GM10248 (cell line): Measurements from ENCODE around the gene ACO1.

Experiments used
- CTCF ChIA-PET: fragments of 300-600 bp; sonication (Branson Sonifier 250); formaldehyde crosslinking; extraction: SDS; loops from one replicate; lab custom pipeline; 2021; ENCODE audit warnings: antibody characterized with exemption; lab: Yijun Ruan, JAX
- POLR2A ChIA-PET: fragments of 350-650 bp; sonication (Branson Sonifier 250); formaldehyde crosslinking; extraction: SDS; loops from one replicate; lab custom pipeline; 2020; ENCODE audit warnings: antibody characterized with exemption; lab: Yijun Ruan, JAX
- DNase-seq: peaks from one replicate; pipeline ENCODE4 v3.0.0; 2012; ENCODE audit errors: extremely low spot score
- TF ChIP-seq, protein P1 (sequence below): IDR thresholded peaks from 2 replicates; pipeline ENCODE4 v1.5.1; 2012; ENCODE audit warnings: mild to moderate bottlenecking, low read depth; ENCODE audit errors: extremely low read depth, missing control alignments, control extremely low read depth

Gene ACO1

DNA sequence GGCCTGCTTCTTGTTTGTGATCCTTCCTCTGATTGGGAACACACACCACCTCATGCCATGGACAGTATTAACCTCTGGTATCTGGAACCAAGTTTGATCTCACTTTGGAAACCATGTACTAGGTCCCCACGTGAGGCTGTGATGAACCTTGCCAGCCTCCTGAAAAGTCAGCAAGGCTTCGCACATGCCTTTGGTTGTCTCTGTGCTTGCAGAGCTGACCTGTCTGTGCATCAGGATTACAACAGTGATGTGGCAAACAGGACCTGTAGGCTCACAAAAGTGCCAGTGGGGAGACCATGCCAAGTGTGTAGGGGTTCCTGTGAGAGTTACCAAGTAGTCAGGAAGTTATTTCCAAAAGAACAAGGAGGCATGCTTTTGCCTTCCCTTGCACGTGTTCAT is 1.4 kb downstream of the ACO1 start:
- no peak for DNase-seq
- POLR2A ChIA-PET = no interaction called here
- TF ChIP-seq, protein P1, sequence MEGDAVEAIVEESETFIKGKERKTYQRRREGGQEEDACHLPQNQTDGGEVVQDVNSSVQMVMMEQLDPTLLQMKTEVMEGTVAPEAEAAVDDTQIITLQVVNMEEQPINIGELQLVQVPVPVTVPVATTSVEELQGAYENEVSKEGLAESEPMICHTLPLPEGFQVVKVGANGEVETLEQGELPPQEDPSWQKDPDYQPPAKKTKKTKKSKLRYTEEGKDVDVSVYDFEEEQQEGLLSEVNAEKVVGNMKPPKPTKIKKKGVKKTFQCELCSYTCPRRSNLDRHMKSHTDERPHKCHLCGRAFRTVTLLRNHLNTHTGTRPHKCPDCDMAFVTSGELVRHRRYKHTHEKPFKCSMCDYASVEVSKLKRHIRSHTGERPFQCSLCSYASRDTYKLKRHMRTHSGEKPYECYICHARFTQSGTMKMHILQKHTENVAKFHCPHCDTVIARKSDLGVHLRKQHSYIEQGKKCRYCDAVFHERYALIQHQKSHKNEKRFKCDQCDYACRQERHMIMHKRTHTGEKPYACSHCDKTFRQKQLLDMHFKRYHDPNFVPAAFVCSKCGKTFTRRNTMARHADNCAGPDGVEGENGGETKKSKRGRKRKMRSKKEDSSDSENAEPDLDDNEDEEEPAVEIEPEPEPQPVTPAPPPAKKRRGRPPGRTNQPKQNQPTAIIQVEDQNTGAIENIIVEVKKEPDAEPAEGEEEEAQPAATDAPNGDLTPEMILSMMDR = no peak
- CTCF ChIA-PET = interaction anchor here (1.0 to 7.1 kb wide), 5 partner anchors 11 to 193 kb away, joined by 3 to 114 read pairs (median 37); partner anchors contain the start of gene NDUFB6

DNA sequence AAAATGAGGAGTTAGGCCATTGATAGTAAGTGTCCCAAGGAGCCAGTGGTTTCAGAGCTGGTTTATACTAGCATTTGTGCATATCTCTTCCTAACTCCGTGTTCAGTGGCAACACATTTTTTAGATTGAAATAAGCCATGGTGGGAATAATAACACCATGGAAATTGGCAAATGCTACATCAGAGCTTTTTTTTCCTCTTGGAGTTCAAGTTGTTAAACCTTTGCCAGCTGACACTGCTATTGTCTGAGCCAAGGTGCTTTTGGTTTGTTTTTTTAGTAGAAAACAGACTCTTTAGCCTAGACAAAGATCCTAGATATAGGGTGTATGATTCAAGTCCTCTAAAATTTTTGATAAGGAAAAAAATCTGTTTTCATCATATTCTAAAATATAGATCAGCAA is 2.8 kb downstream of the ACO1 start:
- TF ChIP-seq, protein P1 = no peak
- POLR2A ChIA-PET = no interaction called here
- CTCF ChIA-PET = interaction anchor here (6.4 to 7.1 kb wide), 3 partner anchors 8 to 192 kb away, joined by 37 to 114 read pairs (median 48); no protein-coding TSS in a partner anchor
- DNase-seq = no peak

DNA sequence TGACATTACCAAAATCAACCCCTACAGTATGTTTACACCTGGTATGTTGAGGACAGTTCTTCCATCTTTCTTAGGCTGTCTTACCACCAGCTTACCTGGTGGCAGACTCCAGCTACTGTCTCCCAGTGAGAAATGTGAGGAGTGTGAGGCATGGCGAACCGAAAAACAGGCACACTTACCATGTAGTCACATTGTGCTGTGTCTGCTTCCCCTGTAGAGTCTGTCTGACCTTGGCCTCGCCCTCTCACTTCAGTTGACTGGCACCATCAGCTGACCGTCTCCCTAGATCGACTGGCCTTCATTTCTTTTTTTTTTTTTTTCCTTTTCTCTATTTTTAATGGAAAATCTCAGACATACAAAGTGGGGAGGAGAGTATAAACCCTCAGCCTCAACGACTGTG is 4.9 kb downstream of the ACO1 start:
- ChIA-PET CTCF (interaction anchor here (1.0 to 6.8 kb wide), 7 partner anchors 7 to 190 kb away, joined by 3 to 48 read pairs (median 5); no protein-coding TSS in a partner anchor), POLR2A (no interaction called here)
- TF ChIP-seq, protein P1 = no peak
- DNase-seq = no peak

DNA sequence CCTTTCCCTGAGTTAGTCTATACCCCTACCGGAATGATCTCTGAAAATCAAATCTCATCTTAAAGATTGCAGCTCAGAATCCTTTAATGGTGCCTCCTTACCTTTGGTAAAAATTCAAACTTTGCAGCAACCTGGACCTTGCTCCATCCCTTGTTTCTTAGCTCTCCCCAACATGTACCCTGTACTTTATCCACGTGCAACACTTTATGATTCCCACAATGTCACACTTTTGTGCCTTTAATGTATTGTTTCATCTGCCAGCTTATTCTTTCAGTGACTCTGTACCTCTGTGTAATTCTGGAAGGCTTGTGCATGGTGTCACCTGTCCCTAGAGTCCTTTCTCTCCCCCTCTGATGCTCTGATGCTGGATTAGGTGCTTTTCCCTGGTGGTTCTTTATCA is 9.5 kb downstream of the ACO1 start:
- ChIA-PET POLR2A (no interaction called here), CTCF (interaction anchor here (0.8 to 6.0 kb wide), 3 partner anchors 8 to 186 kb away, joined by 3 to 37 read pairs (median 12); partner anchors contain the start of gene ACO1)
- TF ChIP-seq, protein P1 = no peak
- no peak for DNase-seq

DNA sequence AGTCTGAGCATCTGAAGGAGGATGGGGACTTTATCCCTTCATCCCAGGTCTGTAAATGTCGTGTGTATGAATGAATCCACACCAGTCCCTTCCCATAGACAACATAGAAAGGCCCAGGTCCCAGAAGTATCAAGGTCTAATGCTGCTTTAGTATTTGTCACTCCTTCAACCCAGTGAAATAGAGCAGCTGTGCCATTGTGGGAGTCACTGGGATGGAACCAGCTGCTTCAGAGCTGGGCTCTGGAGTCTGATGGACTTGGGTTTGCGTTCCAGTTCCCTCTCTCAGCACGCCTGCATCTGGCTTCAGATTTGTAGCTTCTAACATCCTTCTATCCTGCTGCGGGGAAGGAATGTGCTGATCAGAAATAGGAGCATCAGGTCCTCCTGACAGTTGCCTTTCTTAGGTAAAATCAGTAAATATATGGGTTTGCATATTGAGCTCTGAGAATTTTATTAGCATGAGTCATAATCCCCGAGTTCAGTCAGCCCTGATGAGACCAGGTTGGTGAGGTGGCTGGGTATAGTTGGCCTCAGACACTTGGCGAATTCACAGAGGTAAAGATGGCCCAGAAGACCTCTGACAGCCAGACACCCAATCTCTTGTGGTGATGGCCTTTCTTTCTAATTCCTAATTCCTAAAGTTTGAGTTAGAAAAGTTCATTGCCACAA is 10.1 kb downstream of the ACO1 start:
- ChIA-PET CTCF (interaction anchor here (0.8 to 6.0 kb wide), 4 partner anchors 9 to 185 kb away, joined by 3 to 37 read pairs (median 8); partner anchors contain the start of gene ACO1), POLR2A (no interaction called here)
- DNase-seq = no peak
- TF ChIP-seq, protein P1 = no peak

DNA sequence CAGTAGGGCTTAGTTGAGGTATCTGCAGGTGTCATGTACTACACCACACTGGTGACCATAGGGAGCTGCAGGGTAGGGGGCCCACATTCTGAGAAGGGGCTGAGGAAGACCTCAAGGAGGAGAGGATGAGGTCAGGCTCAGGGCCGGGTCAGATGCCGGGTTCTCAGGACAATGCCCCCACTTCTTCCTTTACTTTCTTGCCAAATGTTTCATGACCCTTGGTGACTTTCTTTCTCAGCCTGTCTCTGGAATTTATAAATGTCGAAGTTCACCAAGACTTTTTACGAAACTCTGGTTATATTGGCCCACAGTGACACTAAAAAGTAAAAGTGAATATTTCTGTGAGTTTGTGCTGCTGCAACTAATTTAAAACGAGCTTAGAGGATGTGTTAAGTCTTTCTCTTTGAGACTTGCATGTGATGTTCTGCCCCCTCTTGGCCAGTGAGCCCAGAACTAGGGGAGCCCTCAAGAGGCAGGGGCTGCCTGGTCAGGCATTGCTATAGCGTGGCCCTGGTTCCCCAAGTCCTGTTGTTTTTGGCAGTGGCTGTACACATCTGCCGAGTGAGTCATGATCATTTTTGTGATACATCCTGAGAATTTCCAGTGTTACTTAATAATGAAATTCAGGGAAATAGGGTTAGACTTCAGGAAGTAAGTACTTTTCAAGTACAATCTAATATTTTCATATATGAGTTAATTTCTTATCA is 11.2 kb downstream of the ACO1 start:
- CTCF ChIA-PET = interaction anchor here (3.8 to 6.0 kb wide), 2 partner anchors 10 to 17 kb away, joined by 23 to 37 read pairs; partner anchors contain the start of gene ACO1
- TF ChIP-seq, protein P1 = no peak
- no peak for DNase-seq
- POLR2A ChIA-PET = no interaction called here
